IMR-90 (cell line): Measurements from ENCODE around the gene LLCFC1. TPM values are rescaled to one million over a fixed set of nuclear protein-coding genes. Genes with fewer than 3 reads are reported as not detected.

Experiments used
- ATAC-seq: fragments of 200-7000 bp; cut with Tn5 transposase; 2 replicates; pipeline ENCODE4 v1.9.1; 2020; ENCODE audit warnings: low read depth, mild to moderate bottlenecking, moderate library complexity
- BruUV-seq: library from RNA; stranded (reverse); fragments of 400-500 nt; replicated peaks from 2 replicates; lab custom pipeline; 2021; lab: Mats Ljungman, UMichigan
- CTCF ChIA-PET: fragments of 300-600 bp; formaldehyde crosslinking; extraction: SDS; loops from one replicate; lab custom pipeline; 2021; ENCODE audit warnings: antibody characterized with exemption; lab: Yijun Ruan, JAX
- POLR2A ChIA-PET: fragments of 300-600 bp; sonication (Branson Sonifier 250); formaldehyde crosslinking; loops from one replicate; lab custom pipeline; 2022; ENCODE audit warnings: antibody characterized with exemption; ENCODE audit not compliant: unreplicated experiment; lab: Charles Lee
- DNase-seq: peaks from one replicate; pipeline ENCODE4 v3.0.0; 2013
- H2AFZ ChIP-seq: replicated peaks from 2 replicates; pipeline ENCODE3; 2013; ENCODE audit warnings: low read length, mild to moderate bottlenecking; ENCODE audit not compliant: poor library complexity
- H2AK5ac ChIP-seq: 2 replicates; pipeline ENCODE4 v1.6.1; 2013; ENCODE audit warnings: low read depth, low read length, inconsistent platforms
- H2AK9ac ChIP-seq: replicated peaks from 2 replicates; pipeline ENCODE3; 2013; ENCODE audit warnings: mild to moderate bottlenecking, low read depth, low read length, moderate library complexity; ENCODE audit not compliant: poor library complexity
- H2BK120ac ChIP-seq: 2 replicates; pipeline ENCODE4 v1.6.1; 2013; ENCODE audit warnings: low read depth, low read length, inconsistent platforms
- H2BK15ac ChIP-seq: 3 replicates; pipeline ENCODE4 v1.6.1; 2013; ENCODE audit warnings: low read depth, low read length, inconsistent platforms
- H2BK20ac ChIP-seq: 2 replicates; pipeline ENCODE4 v1.6.1; 2013; ENCODE audit warnings: low read depth, mild to moderate bottlenecking, inconsistent platforms, low read length, moderate library complexity
- H2BK5ac ChIP-seq: 2 replicates; pipeline ENCODE4 v1.6.1; 2013; ENCODE audit warnings: mild to moderate bottlenecking, low read depth, low read length, inconsistent platforms; ENCODE audit not compliant: poor library complexity, severe bottlenecking
- H3K14ac ChIP-seq: replicated peaks from 2 replicates; pipeline ENCODE4 v1.6.1; 2013; ENCODE audit warnings: low read depth, low read length, inconsistent platforms
- H3K18ac ChIP-seq: 2 replicates; pipeline ENCODE4 v1.6.1; 2013; ENCODE audit warnings: low read depth, low read length, control low read depth
- H3K23ac ChIP-seq: 2 replicates; pipeline ENCODE4 v1.6.1; 2013; ENCODE audit warnings: low read depth, low read length, inconsistent platforms
- H3K27ac ChIP-seq: 2 replicates; pipeline ENCODE4 v1.5.1; 2013; ENCODE audit warnings: mild to moderate bottlenecking, control low read depth, low read length; ENCODE audit not compliant: insufficient read depth
- H3K27me3 ChIP-seq: 2 replicates; pipeline ENCODE4 v1.6.1; 2013; ENCODE audit warnings: low read length; ENCODE audit not compliant: control insufficient read depth, insufficient read depth
- H3K36me3 ChIP-seq: 2 replicates; pipeline ENCODE4 v1.6.1; 2013; ENCODE audit warnings: low read length, mixed read lengths; ENCODE audit not compliant: control insufficient read depth, insufficient read depth
- H3K4ac ChIP-seq: 2 replicates; pipeline ENCODE4 v1.6.1; 2013; ENCODE audit warnings: low read depth, low read length, inconsistent platforms
- H3K4me1 ChIP-seq: 2 replicates; pipeline ENCODE4 v1.6.1; 2013; ENCODE audit warnings: low read length, mixed read lengths; ENCODE audit not compliant: control insufficient read depth, insufficient read depth
- H3K4me2 ChIP-seq: 2 replicates; pipeline ENCODE4 v1.6.1; 2013; ENCODE audit warnings: low read depth, mild to moderate bottlenecking, control low read depth, low read length, moderate library complexity
- H3K4me3 ChIP-seq: 2 replicates; pipeline ENCODE4 v1.5.1; 2013; ENCODE audit warnings: low read depth, mild to moderate bottlenecking, control low read depth, low read length, moderate library complexity; ENCODE audit not compliant: insufficient read depth
- H3K56ac ChIP-seq: 2 replicates; pipeline ENCODE4 v1.6.1; 2013; ENCODE audit warnings: low read length, inconsistent platforms; ENCODE audit not compliant: insufficient read depth; ENCODE audit errors: extremely low read depth
- H3K79me1 ChIP-seq, 2 experiments: 2 replicates each; pipeline ENCODE4 v1.6.1; 2013; ENCODE audit warnings: low read length in 2 of 2, inconsistent platforms in 1 of 2, low read depth in 1 of 2
- H3K9ac ChIP-seq: 2 replicates; pipeline ENCODE4 v1.6.1; 2013; ENCODE audit warnings: low read depth, low read length, control low read depth
- H3K9me1 ChIP-seq: 2 replicates; pipeline ENCODE4 v1.6.1; 2013; ENCODE audit warnings: low read length, inconsistent platforms; ENCODE audit not compliant: insufficient read depth
- H3K9me3 ChIP-seq: 2 replicates; pipeline ENCODE4 v1.6.1; 2013; ENCODE audit warnings: low read length; ENCODE audit not compliant: control insufficient read depth, insufficient read depth
- H4K20me1 ChIP-seq: 2 replicates; pipeline ENCODE4 v1.6.1; 2013; ENCODE audit warnings: low read length, inconsistent platforms; ENCODE audit not compliant: insufficient read depth
- H4K5ac ChIP-seq: 2 replicates; pipeline ENCODE4 v1.6.1; 2013; ENCODE audit warnings: mild to moderate bottlenecking, low read depth, low read length, control low read depth
- H4K8ac ChIP-seq, 2 experiments: 2 replicates each; pipeline ENCODE4 v1.6.1; 2013; ENCODE audit warnings: low read depth in 2 of 2, low read length in 2 of 2, control low read depth in 1 of 2, inconsistent platforms in 1 of 2
- H4K91ac ChIP-seq: 2 replicates; pipeline ENCODE4 v1.6.1; 2013; ENCODE audit warnings: low read depth, low read length, inconsistent platforms; ENCODE audit not compliant: insufficient read depth
- BHLHE40 ChIP-seq: fragments of 150-350 bp; IDR thresholded peaks from 2 replicates; pipeline ENCODE4 v1.6.1; 2016; ENCODE audit warnings: mild to moderate bottlenecking, low read depth, low read length
- CEBPB ChIP-seq: IDR thresholded peaks from 2 replicates; pipeline ENCODE4 v1.6.1; 2012; ENCODE audit warnings: low read depth, low read length, improper control_type of control experiment
- CHD1 ChIP-seq: IDR thresholded peaks from 2 replicates; pipeline ENCODE4 v1.6.1; 2012; ENCODE audit warnings: low read depth, low read length, improper control_type of control experiment
- FOS ChIP-seq: fragments of 150-350 bp; IDR thresholded peaks from 2 replicates; pipeline ENCODE4 v1.6.1; 2016; ENCODE audit warnings: low read depth, low read length
- MAFK ChIP-seq: IDR thresholded peaks from 2 replicates; pipeline ENCODE4 v1.6.1; 2012; ENCODE audit warnings: low read depth, low read length, improper control_type of control experiment
- MAZ ChIP-seq: IDR thresholded peaks from 2 replicates; pipeline ENCODE4 v1.6.1; 2012; ENCODE audit warnings: low read depth, mild to moderate bottlenecking, low read length, improper control_type of control experiment, moderate library complexity, borderline replicate concordance
- MXI1 ChIP-seq: IDR thresholded peaks from 2 replicates; pipeline ENCODE4 v1.6.1; 2012; ENCODE audit warnings: low read depth, mild to moderate bottlenecking, low read length, moderate library complexity, borderline replicate concordance
- POLR2A ChIP-seq: IDR thresholded peaks from 2 replicates; pipeline ENCODE4 v1.6.1; 2012; ENCODE audit warnings: mild to moderate bottlenecking, low read depth, low read length
- RCOR1 ChIP-seq: IDR thresholded peaks from 2 replicates; pipeline ENCODE4 v1.6.1; 2012; ENCODE audit warnings: mild to moderate bottlenecking, low read length, improper control_type of control experiment; ENCODE audit not compliant: insufficient replicate concordance
- RFX5 ChIP-seq: IDR thresholded peaks from 2 replicates; pipeline ENCODE4 v1.8.0; 2012; ENCODE audit warnings: low read depth, mild to moderate bottlenecking, low read length, moderate library complexity
- SMC3 ChIP-seq: fragments of 150-350 bp; IDR thresholded peaks from 2 replicates; pipeline ENCODE4 v1.6.1; 2016; ENCODE audit warnings: low read depth, mild to moderate bottlenecking, antibody characterized with exemption, low read length, moderate library complexity
- WGBS, 2 experiments: methylation state at CpG; one replicate each; pipeline versions ENCODE4 v1.1.5 to v1.1.7; 2013; ENCODE audit warnings: missing lambda C conversion rate in 2 of 2; ENCODE audit not compliant: insufficient read length in 1 of 2; ENCODE audit errors: extremely low coverage in 2 of 2; 5-methylcytosine and 5-hydroxymethylcytosine counted together
- dilution Hi-C: fragments of 300-500 bp; cut with HindIII; formaldehyde crosslinking; loops from one replicate; pipeline ENCODE4 v1.14.3; 2018; ENCODE audit warnings: low sequenced_read_pairs; ENCODE audit not compliant: unreplicated experiment
- in situ Hi-C: fragments of 300-500 bp; cut with MboI; formaldehyde crosslinking; loops from 3 replicates; pipeline ENCODE4 v1.14.3; 2019; ENCODE audit warnings: low sequenced_read_pairs, inconsistent platforms, mixed read lengths
- intact Hi-C: fragments of 100-400 bp; cut with micrococcal nuclease; formaldehyde crosslinking; loops from 2 replicates; pipeline ENCODE4 v1.10.0; 2022
- polyA plus RNA-seq, 3 experiments: library from polyadenylated mRNA; depleted of rRNA; stranded (reverse); fragments of >200 nt; gene quantifications; 2 replicates each; pipeline ENCODE4 v1.2.3, GENCODE V29; 2012; ENCODE audit warnings: low replicate concordance in 1 of 3
- total RNA-seq: library from RNA; depleted of rRNA; stranded (reverse); fragments of >200 nt; gene quantifications from 2 replicates; pipeline ENCODE4 v1.2.3, GENCODE V29; 2012
- TF ChIP-seq, protein P1 (sequence below): fragments of 150-350 bp; IDR thresholded peaks from 2 replicates; pipeline ENCODE4 v1.6.1; 2017; ENCODE audit warnings: mild to moderate bottlenecking, antibody characterized with exemption, low read length, low read depth
- TF ChIP-seq, protein P2 (sequence below): conservative IDR thresholded peaks from 2 replicates; pipeline ENCODE4 v1.5.1; 2012; ENCODE audit warnings: mild to moderate bottlenecking, low read depth, low read length, improper control_type of control experiment

Gene LLCFC1
- total and polyA plus RNA-seq, 2 of the 4 experiments (the other 2 are of a cell fraction) = not detected

DNA sequence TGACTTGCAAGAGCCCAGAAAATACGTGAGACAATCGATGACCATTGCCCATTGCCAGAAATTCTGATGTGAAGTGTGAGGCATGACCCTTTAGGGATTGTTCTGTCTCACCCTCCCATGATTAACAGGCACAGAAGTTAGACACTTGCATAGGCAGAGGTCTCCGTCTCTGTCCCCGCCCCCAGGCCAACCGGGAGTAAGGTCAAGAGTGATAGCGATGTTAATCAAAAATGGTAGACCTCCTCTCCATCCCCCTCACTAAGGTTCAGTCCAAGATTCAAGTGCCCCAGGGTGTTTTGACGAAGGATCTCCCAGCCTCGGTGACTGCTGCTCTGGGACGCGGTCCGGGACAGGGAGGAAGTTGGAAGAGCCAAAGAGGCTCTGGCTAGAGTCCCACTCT is 31.0 kb upstream of the LLCFC1 start:
- H4K20me1 ChIP-seq = no peaks in the 10 kb centered on the region
- no peak overlapping the region for H3K27ac ChIP-seq
- no peak overlapping the region for H3K4me3 ChIP-seq
- H3K9me3 ChIP-seq = peaks cover 6% of the 10 kb centered on the region
- no peak overlapping the region for H2BK20ac ChIP-seq
- intact Hi-C loops (no loop called here), in situ Hi-C loops (no loop called here), dilution Hi-C loops (no loop called here)
- no peak for DNase-seq
- TF ChIP-seq RCOR1 (no peak), RFX5 (no peak), MAZ (no peak), FOS (no peak), MAFK (no peak), POLR2A (no peak), CEBPB (no peak), MXI1 (no peak), CHD1 (no peak), SMC3 (no peak), BHLHE40 (no peak)
- TF ChIP-seq, protein P1, sequence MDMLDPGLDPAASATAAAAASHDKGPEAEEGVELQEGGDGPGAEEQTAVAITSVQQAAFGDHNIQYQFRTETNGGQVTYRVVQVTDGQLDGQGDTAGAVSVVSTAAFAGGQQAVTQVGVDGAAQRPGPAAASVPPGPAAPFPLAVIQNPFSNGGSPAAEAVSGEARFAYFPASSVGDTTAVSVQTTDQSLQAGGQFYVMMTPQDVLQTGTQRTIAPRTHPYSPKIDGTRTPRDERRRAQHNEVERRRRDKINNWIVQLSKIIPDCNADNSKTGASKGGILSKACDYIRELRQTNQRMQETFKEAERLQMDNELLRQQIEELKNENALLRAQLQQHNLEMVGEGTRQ = no peak
- TF ChIP-seq, protein P2, sequence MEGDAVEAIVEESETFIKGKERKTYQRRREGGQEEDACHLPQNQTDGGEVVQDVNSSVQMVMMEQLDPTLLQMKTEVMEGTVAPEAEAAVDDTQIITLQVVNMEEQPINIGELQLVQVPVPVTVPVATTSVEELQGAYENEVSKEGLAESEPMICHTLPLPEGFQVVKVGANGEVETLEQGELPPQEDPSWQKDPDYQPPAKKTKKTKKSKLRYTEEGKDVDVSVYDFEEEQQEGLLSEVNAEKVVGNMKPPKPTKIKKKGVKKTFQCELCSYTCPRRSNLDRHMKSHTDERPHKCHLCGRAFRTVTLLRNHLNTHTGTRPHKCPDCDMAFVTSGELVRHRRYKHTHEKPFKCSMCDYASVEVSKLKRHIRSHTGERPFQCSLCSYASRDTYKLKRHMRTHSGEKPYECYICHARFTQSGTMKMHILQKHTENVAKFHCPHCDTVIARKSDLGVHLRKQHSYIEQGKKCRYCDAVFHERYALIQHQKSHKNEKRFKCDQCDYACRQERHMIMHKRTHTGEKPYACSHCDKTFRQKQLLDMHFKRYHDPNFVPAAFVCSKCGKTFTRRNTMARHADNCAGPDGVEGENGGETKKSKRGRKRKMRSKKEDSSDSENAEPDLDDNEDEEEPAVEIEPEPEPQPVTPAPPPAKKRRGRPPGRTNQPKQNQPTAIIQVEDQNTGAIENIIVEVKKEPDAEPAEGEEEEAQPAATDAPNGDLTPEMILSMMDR = no peak
- no peak for ATAC-seq
- no peak overlapping the region for H2BK120ac ChIP-seq
- H3K18ac ChIP-seq = no peak overlapping the region
- no peaks in the 10 kb centered on the region for H3K36me3 ChIP-seq
- ChIA-PET CTCF (no interaction called here), POLR2A (no interaction called here)
- no peak overlapping the region for H4K91ac ChIP-seq
- H3K79me1 ChIP-seq = no peaks in the 10 kb centered on the region
- no peak overlapping the region for H4K5ac ChIP-seq
- H3K9ac ChIP-seq = no peak overlapping the region
- H2AK9ac ChIP-seq = no peak overlapping the region
- no peak overlapping the region for H3K4me2 ChIP-seq
- no peak overlapping the region for H2BK5ac ChIP-seq
- no peak overlapping the region for H3K4ac ChIP-seq
- H3K14ac ChIP-seq = no peak overlapping the region
- no peak overlapping the region for H3K56ac ChIP-seq
- H2AFZ ChIP-seq = no peak overlapping the region
- H2AK5ac ChIP-seq = no peak overlapping the region
- no peaks in the 10 kb centered on the region for H3K27me3 ChIP-seq
- no peak overlapping the region for H3K23ac ChIP-seq
- BruUV-seq = no TSS peak
- H3K4me1 ChIP-seq = no peaks in the 10 kb centered on the region
- no peak overlapping the region for H2BK15ac ChIP-seq
- H4K8ac ChIP-seq = no peak overlapping the region
- H3K9me1 ChIP-seq = no peaks in the 10 kb centered on the region
- 68% methylated on average over 6 of the region's 11 CpGs; no CpG with 5 or more reads in 1 of the 2 experiments for WGBS, 2 experiments
